RWPE2 (cell line): Measurements from ENCODE around the gene TSPAN16.
"Not testable (repeated sequence)": the region's sequence is repeated elsewhere in the genome, so short reads cannot be mapped to it uniquely, and the experiment has no call there.

Experiments
- ATAC-seq: fragments of 200-7000 bp; cut with Tn5 transposase; 3 replicates; pipeline ENCODE4 v1.9.1; 2021; ENCODE audit warnings: low read depth
- DNase-seq: peaks from one replicate; pipeline ENCODE4 v3.0.0-alpha.2; 2020; ENCODE audit warnings: low spot score
- H3K27ac ChIP-seq: fragments of 450-650 bp; 2 replicates; pipeline ENCODE4 v1.5.1; 2017; ENCODE audit warnings: mild to moderate bottlenecking; ENCODE audit not compliant: poor library complexity, severe bottlenecking
- H3K27me3 ChIP-seq: fragments of 250-450 bp; sonication (Bioruptor Pico); 2 replicates; pipeline ENCODE4 v1.5.1; 2021; ENCODE audit warnings: mild to moderate bottlenecking, moderate library complexity; ENCODE audit not compliant: insufficient read depth, poor library complexity, severe bottlenecking
- H3K36me3 ChIP-seq: fragments of 250-450 bp; sonication (Bioruptor Pico); 2 replicates; pipeline ENCODE4 v1.5.1; 2020; ENCODE audit warnings: low read depth, mild to moderate bottlenecking, moderate library complexity
- H3K4me1 ChIP-seq: fragments of 250-450 bp; sonication (Bioruptor Pico); 2 replicates; pipeline ENCODE4 v1.5.1; 2021; ENCODE audit warnings: mild to moderate bottlenecking, moderate library complexity; ENCODE audit not compliant: insufficient read depth, poor library complexity, severe bottlenecking
- H3K4me3 ChIP-seq: fragments of 250-450 bp; sonication (Bioruptor Pico); 2 replicates; pipeline ENCODE4 v1.5.1; 2021; ENCODE audit warnings: mild to moderate bottlenecking, moderate library complexity; ENCODE audit not compliant: severe bottlenecking
- H3K9me3 ChIP-seq: fragments of 250-450 bp; sonication (Bioruptor Pico); 2 replicates; pipeline ENCODE4 v1.5.1; 2021; ENCODE audit warnings: mild to moderate bottlenecking, moderate library complexity; ENCODE audit not compliant: severe bottlenecking
- TF ChIP-seq, protein P1 (sequence below): fragments of 450-650 bp; IDR thresholded peaks from one replicate; pipeline ENCODE4 v1.5.1; 2017; ENCODE audit warnings: mild to moderate bottlenecking, moderate library complexity; ENCODE audit not compliant: poor library complexity, severe bottlenecking

Gene TSPAN16

DNA sequence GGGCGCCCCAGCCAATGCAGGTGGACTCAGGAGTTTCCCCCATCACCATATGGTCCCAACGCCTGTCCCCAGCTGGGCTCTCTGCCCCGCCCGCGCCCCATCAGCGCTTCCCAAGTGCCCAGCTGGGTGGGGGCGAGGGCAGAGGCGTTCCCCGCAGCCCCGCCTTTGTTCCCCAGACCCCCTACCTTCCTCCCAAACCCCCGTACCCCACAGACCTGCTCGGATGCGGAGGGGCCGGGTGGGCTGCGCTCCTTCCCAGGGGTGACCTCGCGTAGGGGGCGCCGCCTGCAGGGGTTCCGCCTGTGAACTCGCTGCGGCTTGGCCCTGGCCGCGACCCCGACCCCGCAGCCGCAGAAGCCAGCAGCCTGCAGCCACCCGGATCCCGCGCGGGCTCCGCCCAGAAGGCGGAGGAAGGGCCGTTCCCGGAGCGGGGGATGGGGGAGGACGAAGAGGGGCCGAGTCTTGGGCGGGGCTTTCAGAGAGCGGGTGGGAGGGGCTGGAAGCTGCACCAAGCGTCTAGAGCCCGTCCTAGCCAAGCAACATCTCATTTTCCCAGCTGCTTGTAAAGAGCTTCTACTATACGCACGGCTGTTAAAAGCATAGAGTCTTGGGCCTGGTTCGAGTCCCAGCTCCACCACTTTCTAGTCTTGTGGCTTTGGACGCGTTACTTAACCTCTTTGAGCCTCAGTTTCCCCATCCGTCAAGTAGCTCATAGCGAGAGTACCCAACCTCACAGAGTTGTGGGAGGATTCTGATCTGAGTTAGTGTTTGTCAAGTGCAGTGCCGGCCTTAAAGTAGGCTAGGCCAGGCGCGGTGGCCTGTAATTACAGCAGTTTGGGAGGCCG lies 43.5 kb downstream of the TSPAN16 start, which contains the start of gene RAB3D:
RAB3D (minus strand) TSS at position 404 of the 845 bp plus-strand sequence. CDS start 2,258 bp downstream, outside the sequence.
- Histone ChIP-seq H3K36me3 (peaks cover 26% of the 10 kb centered on the region), H3K4me1 (peaks cover 4% of the 10 kb centered on the region), H3K4me3 (peak within 1 kb of the TSS; percentile 63), H3K27me3 (no peaks in the 10 kb centered on the region), H3K9me3 (no peaks in the 10 kb centered on the region), H3K27ac (peak within 1 kb of the TSS; percentile 42)
- ATAC-seq (peak; percentile 87), DNase-seq (peak; percentile 89)
- TF ChIP-seq, protein P1, sequence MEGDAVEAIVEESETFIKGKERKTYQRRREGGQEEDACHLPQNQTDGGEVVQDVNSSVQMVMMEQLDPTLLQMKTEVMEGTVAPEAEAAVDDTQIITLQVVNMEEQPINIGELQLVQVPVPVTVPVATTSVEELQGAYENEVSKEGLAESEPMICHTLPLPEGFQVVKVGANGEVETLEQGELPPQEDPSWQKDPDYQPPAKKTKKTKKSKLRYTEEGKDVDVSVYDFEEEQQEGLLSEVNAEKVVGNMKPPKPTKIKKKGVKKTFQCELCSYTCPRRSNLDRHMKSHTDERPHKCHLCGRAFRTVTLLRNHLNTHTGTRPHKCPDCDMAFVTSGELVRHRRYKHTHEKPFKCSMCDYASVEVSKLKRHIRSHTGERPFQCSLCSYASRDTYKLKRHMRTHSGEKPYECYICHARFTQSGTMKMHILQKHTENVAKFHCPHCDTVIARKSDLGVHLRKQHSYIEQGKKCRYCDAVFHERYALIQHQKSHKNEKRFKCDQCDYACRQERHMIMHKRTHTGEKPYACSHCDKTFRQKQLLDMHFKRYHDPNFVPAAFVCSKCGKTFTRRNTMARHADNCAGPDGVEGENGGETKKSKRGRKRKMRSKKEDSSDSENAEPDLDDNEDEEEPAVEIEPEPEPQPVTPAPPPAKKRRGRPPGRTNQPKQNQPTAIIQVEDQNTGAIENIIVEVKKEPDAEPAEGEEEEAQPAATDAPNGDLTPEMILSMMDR = no peak

DNA sequence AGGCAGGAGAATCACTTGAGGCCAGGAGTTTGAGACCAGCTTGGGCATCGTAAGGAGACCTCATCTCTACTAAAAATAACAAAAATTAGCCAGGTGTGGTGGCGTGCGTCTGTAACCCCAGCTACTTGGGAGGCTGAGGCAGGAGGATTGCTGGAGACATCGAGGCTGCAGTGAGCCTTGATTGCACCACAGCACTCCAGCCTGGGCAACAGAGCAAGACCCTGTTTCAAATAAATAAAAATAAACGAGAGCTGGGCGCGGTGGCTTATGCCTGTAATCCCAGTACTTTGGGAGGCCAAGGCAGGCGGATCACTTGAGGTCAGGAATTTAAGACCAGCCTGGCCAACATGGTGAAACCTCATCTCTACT lies 44.1 kb downstream of the TSPAN16 start:
- not testable (repeated sequence) for H3K4me1 ChIP-seq, H3K9me3 ChIP-seq, DNase-seq, ATAC-seq, H3K4me3 ChIP-seq, H3K27ac ChIP-seq, H3K27me3 ChIP-seq
- peaks cover 20% of the 10 kb centered on the region for H3K36me3 ChIP-seq

GRCh38 chr19:11342429-11342828 lies 46.5 kb downstream of the TSPAN16 start:
- H3K27ac ChIP-seq = no peak overlapping the region
- no peak for ATAC-seq
- H3K36me3 ChIP-seq = no peaks in the 10 kb centered on the region

GRCh38 chr19:11345122-11345803 lies 49.3 kb downstream of the TSPAN16 start:
- H3K4me3 ChIP-seq = peak overlapping the region; percentile 61
- no peaks in the 10 kb centered on the region for H3K36me3 ChIP-seq
- H3K27me3 ChIP-seq = no peaks in the 10 kb centered on the region
- H3K27ac ChIP-seq = peak overlapping the region; percentile 44
- ATAC-seq (no peak), DNase-seq (no peak)
- peaks cover 10% of the 10 kb centered on the region for H3K4me1 ChIP-seq
- H3K9me3 ChIP-seq = peaks cover 5% of the 10 kb centered on the region
- TF ChIP-seq, protein P1 = no peak

More at GRCh38 chr19:11342429-11342828, 46.5 kb downstream of the TSPAN16 start:
- TF ChIP-seq, protein P1 = no peak
- Histone ChIP-seq H3K27me3 (no peaks in the 10 kb centered on the region), H3K4me3 (no peak overlapping the region), H3K9me3 (no peaks in the 10 kb centered on the region), H3K4me1 (peaks cover 10% of the 10 kb centered on the region)
- DNase-seq = no peak

- peaks cover 10% of the 10 kb centered on the region for H3K4me1 ChIP-seq
- peaks cover 5% of the 10 kb centered on the region for H3K9me3 ChIP-seq
- DNase-seq (peak; percentile 98), ATAC-seq (peak; percentile 83)
- no peaks in the 10 kb centered on the region for H3K36me3 ChIP-seq
- TF ChIP-seq, protein P1 = no peak
- peak within 1 kb of the TSS; percentile 44 for H3K27ac ChIP-seq
- H3K27me3 ChIP-seq = no peaks in the 10 kb centered on the region
- peak within 1 kb of the TSS; percentile 61 for H3K4me3 ChIP-seq
These were observed 50.4 kb downstream of the TSPAN16 start, which contains the start of the genes CCDC159 and TMEM205 for GRCh38 chr19:11346104-11346940. CCDC159 (plus strand) TSS chr19:11346519; CDS start chr19:11346607, 88 bp downstream. TMEM205 (minus strand) TSS chr19:11346268; CDS start chr19:11345619, 649 bp downstream.
